Parathyroid adenoma (tissue), 2 donors: ENCODE results near the gene BOLL.

Experiments used
- H2AFZ ChIP-seq: fragments of 300-600 bp; sonication (generic); one replicate; pipeline ENCODE4 v1.7.0; 2017; ENCODE audit warnings: antibody characterized with exemption, mild to moderate bottlenecking
- H3K27ac ChIP-seq: fragments of 300-600 bp; sonication (generic); one replicate; pipeline ENCODE4 v1.7.0; 2017
- H3K27me3 ChIP-seq: fragments of 300-600 bp; sonication (generic); one replicate; pipeline ENCODE4 v1.7.0; 2017; ENCODE audit warnings: low read length; ENCODE audit not compliant: control insufficient read depth, insufficient read depth
- H3K36me3 ChIP-seq: fragments of 300-600 bp; sonication (generic); one replicate; pipeline ENCODE4 v1.7.0; 2017; ENCODE audit warnings: low read length; ENCODE audit not compliant: control insufficient read depth, insufficient read depth
- H3K4me1 ChIP-seq: fragments of 300-600 bp; sonication (generic); one replicate; pipeline ENCODE4 v1.7.0; 2017; ENCODE audit warnings: control low read depth
- H3K4me2 ChIP-seq: fragments of 300-600 bp; sonication (generic); one replicate; pipeline ENCODE4 v1.7.0; 2017; ENCODE audit warnings: low read length
- H3K4me3 ChIP-seq: fragments of 300-600 bp; sonication (generic); one replicate; pipeline ENCODE4 v1.7.0; 2017; ENCODE audit warnings: low read depth, low read length
- H3K79me2 ChIP-seq: fragments of 300-600 bp; sonication (generic); one replicate; pipeline ENCODE4 v1.7.0; 2017; ENCODE audit warnings: control low read depth
- H3K9ac ChIP-seq: fragments of 300-600 bp; sonication (generic); one replicate; pipeline ENCODE4 v1.7.0; 2017; ENCODE audit warnings: mild to moderate bottlenecking
- H3K9me3 ChIP-seq: fragments of 300-600 bp; sonication (generic); one replicate; pipeline ENCODE4 v1.7.0; 2017; ENCODE audit warnings: low read length; ENCODE audit not compliant: control insufficient read depth
- TF ChIP-seq, protein P1 (sequence below): fragments of 300-600 bp; sonication (generic); IDR thresholded peaks from one replicate; pipeline ENCODE4 v1.7.0; 2017; ENCODE audit warnings: antibody characterized with exemption, mild to moderate bottlenecking
- donor health status: primary hyperparathyroidism.

BOLL gene

DNA sequence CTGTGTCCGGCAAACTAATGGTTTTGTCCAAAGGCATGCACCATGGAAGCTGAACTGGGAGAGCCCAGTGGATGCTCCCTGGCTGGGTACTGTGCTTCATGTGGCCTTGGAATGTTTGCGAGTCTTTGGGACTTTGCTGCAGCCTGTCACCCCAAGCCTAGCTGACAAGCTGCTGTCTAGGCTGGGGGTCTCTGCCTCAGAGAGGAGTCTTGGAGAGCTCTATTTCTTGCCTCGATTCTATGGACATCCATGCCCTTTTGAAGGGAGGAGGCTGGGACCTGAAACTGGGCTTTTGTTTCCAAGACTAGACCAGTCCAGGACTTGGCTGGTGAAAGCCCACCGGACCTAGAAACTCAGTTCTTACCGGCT is 78.3 kb downstream of the BOLL start:
- H3K9ac ChIP-seq, result no peak overlapping the region
- no peaks in the 10 kb centered on the region for H3K36me3 ChIP-seq
- no peak overlapping the region for H3K27ac ChIP-seq
- TF ChIP-seq, protein P1, sequence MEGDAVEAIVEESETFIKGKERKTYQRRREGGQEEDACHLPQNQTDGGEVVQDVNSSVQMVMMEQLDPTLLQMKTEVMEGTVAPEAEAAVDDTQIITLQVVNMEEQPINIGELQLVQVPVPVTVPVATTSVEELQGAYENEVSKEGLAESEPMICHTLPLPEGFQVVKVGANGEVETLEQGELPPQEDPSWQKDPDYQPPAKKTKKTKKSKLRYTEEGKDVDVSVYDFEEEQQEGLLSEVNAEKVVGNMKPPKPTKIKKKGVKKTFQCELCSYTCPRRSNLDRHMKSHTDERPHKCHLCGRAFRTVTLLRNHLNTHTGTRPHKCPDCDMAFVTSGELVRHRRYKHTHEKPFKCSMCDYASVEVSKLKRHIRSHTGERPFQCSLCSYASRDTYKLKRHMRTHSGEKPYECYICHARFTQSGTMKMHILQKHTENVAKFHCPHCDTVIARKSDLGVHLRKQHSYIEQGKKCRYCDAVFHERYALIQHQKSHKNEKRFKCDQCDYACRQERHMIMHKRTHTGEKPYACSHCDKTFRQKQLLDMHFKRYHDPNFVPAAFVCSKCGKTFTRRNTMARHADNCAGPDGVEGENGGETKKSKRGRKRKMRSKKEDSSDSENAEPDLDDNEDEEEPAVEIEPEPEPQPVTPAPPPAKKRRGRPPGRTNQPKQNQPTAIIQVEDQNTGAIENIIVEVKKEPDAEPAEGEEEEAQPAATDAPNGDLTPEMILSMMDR, result no peak
- peaks cover 16% of the 10 kb centered on the region for H3K4me1 ChIP-seq
- H3K4me2 ChIP-seq, result peak overlapping the region; percentile 94
- H3K27me3 ChIP-seq, result no peaks in the 10 kb centered on the region
- no peaks in the 10 kb centered on the region for H3K9me3 ChIP-seq
- peaks cover 9% of the 10 kb centered on the region for H3K79me2 ChIP-seq
- H3K4me3 ChIP-seq, result peak overlapping the region; percentile 93
- H2AFZ ChIP-seq, result no peak overlapping the region

DNA sequence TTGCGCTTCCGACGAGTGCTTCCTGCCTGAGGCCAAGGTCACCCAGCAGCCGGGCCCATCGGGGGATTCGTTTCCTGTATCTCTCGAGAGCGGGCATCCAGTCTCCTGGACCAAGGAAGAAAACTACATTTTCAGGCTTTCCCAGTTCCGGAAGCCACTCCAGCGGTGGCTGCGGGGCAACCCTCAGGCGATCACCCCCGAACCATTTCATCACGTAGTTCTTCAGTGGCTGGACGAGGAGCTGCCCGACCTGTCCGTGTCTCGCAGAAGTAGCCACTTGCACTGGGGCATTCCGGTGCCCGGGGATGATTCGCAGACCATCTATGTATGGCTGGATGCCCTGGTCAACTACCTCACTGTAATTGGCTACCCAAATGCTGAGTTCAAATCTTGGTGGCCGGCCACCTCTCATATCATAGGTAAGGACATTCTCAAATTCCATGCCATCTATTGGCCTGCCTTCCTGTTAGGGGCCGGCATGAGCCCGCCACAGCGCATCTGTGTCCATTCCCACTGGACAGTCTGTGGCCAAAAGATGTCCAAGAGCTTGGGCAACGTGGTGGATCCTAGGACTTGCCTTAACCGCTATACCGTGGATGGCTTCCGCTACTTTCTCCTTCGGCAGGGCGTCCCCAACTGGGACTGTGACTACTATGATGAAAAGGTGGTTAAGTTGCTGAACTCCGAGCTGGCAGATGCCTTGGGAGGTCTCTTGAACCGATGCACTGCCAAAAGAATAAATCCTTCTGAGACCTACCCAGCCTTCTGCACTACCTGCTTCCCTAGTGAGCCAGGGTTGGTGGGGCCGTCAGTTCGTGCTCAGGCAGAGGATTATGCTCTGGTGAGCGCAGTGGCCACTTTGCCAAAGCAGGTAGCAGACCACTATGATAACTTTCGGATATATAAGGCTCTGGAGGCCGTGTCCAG is 78.9 kb downstream of the BOLL start:
- H3K4me3 ChIP-seq, result peak overlapping the region; percentile 93
- TF ChIP-seq, protein P1, result no peak
- peaks cover 16% of the 10 kb centered on the region for H3K4me1 ChIP-seq
- H3K27ac ChIP-seq, result no peak overlapping the region
- H3K79me2 ChIP-seq, result peaks cover 9% of the 10 kb centered on the region
- H3K9ac ChIP-seq, result no peak overlapping the region
- peak overlapping the region; percentile 91 for H2AFZ ChIP-seq
- H3K9me3 ChIP-seq, result no peaks in the 10 kb centered on the region
- H3K27me3 ChIP-seq, result no peaks in the 10 kb centered on the region
- H3K36me3 ChIP-seq, result no peaks in the 10 kb centered on the region
- H3K4me2 ChIP-seq, result peak overlapping the region; percentile 94

DNA sequence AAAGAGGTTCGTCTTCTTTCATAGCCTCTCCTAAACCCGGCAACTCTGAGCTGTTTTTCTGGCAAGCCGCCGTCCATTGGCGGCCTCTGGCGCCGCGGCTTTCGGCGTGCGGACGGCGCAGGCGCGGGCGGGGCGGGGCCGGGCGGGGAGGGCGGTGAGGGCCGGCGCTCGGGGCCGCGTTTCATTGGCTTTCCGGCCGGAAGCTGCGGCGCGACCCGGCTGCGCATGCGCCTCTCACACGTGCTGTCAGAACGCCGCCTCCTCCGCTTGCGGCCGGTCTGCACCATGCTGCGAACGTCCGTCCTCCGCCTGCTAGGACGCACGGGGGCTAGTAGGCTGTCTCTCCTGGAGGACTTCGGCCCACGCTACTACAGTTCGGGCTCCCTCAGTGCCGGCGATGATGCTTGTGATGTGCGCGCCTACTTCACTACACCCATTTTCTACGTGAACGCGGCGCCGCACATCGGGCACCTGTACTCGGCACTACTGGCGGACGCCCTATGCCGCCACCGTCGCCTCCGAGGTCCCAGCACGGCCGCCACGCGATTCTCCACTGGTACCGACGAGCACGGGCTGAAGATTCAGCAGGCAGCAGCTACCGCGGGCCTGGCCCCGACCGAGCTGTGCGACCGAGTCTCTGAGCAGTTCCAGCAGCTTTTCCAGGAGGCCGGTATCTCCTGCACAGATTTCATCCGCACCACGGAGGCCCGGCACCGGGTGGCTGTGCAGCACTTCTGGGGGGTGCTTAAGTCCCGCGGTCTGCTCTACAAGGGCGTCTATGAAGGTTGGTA is 79.8 kb downstream of the BOLL start, which contains the start of gene MARS2:
MARS2 (plus strand) TSS at position 249 of the 791 bp plus-strand sequence; CDS start at position 286, 37 bp downstream.
- H2AFZ ChIP-seq, result peak within 1 kb of the TSS; percentile 95
- H3K4me2 ChIP-seq, result peak within 1 kb of the TSS; percentile 100
- peak within 1 kb of the TSS; percentile 20 for H3K9ac ChIP-seq
- peaks cover 9% of the 10 kb centered on the region for H3K79me2 ChIP-seq
- TF ChIP-seq, protein P1, result no peak
- peaks cover 16% of the 10 kb centered on the region for H3K4me1 ChIP-seq
- H3K27me3 ChIP-seq, result no peaks in the 10 kb centered on the region
- H3K4me3 ChIP-seq, result peak within 1 kb of the TSS; percentile 93
- H3K36me3 ChIP-seq, result no peaks in the 10 kb centered on the region
- H3K27ac ChIP-seq, result peak within 1 kb of the TSS; percentile 80
- H3K9me3 ChIP-seq, result no peaks in the 10 kb centered on the region

DNA sequence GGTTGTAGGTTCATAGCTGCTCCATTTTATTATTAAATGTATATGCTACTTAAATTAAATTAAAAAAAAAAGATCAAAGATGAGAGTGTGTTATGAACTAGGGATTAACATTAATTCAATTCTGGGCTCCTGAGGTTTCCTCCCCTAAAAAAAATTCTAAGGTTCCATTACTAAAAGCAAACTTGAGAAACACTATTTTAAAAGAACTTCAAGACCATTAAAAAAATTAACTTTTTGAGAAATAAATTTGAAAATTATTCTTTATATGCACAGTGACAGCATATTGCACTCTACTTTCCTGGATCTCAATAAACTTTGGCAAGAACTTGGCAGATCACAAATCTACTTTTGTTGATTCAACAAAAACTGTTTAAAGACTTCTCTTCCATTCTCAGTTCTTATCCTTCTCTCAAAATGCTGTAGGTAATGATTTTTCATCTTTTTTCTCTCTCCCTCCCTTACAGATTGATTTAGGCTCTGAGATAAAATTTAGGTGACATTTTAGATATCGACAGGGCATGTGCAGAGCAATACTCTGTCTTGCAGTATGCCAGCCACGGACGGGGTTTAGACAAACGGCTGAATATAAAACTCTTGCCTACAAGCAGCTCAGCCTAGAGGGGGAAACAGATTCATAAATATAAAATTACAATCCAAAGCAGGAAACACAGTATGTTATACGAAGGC is 80.5 kb downstream of the BOLL start:
- Histone ChIP-seq H3K4me3 (peak overlapping the region; percentile 83), H3K4me2 (peak overlapping the region; percentile 100), H3K9me3 (no peaks in the 10 kb centered on the region), H3K36me3 (no peaks in the 10 kb centered on the region), H3K9ac (peak overlapping the region; percentile 20), H3K4me1 (peaks cover 16% of the 10 kb centered on the region), H3K79me2 (peaks cover 9% of the 10 kb centered on the region), H2AFZ (peak overlapping the region; percentile 95), H3K27ac (peak overlapping the region; percentile 80), H3K27me3 (no peaks in the 10 kb centered on the region)
- TF ChIP-seq, protein P1, result no peak
